Measurements from ENCODE around the gene OR1B1. TPM values are rescaled to one million over a fixed set of nuclear protein-coding genes. Genes with fewer than 3 reads are reported as not detected.
A peak's percentile ranks its signal among the peaks of the same experiment; 100 is the strongest.
"Not testable (repeated sequence)": the region's sequence is repeated elsewhere in the genome, so short reads cannot be mapped to it uniquely, and the experiment has no call there.

Gene OR1B1
- total and polyA plus RNA-seq, 4 donors: not detected

GRCh38 chr9:122606587-122606986 is 50.8 kb downstream of the OR1B1 start:
- Histone ChIP-seq H3K4me3 (ENCODE audit: low read depth in 1 of 3, low read length in 3 of 3) (no peak overlapping the region), H3K36me3 (ENCODE audit: control insufficient read depth in 4 of 4, insufficient read depth in 3 of 4, low read depth in 1 of 4, low read length in 3 of 4) (no peaks in the 10 kb centered on the region), H3K27me3 (ENCODE audit: control insufficient read depth in 4 of 4, insufficient read depth in 4 of 4, low read length in 3 of 4) (no peaks in the 10 kb centered on the region), H3K9me3 (ENCODE audit: control insufficient read depth in 4 of 4, low read length in 3 of 4) (no peaks in the 10 kb centered on the region), H3K27ac (ENCODE audit: low read depth in 1 of 2, low read length in 2 of 2) (no peak overlapping the region), H3K9ac (ENCODE audit: low read depth in 1 of 2, low read length in 2 of 2) (no peak overlapping the region), H3K4me1 (ENCODE audit: control insufficient read depth in 4 of 4, insufficient read depth in 4 of 4, low read length in 3 of 4) (no peaks in the 10 kb centered on the region)
- no peak for TF ChIP-seq FOXA1 (IDR thresholded peaks at IDR 0.05)
- no peak for TF ChIP-seq TAF1 (conservative IDR thresholded peaks at IDR 0.05)
- no peak for TF ChIP-seq YY1 (IDR thresholded peaks at IDR 0.05)
- no peak for TF ChIP-seq MAX (IDR thresholded peaks at IDR 0.05)
- TF ChIP-seq NR2F2 (IDR thresholded peaks at IDR 0.05): no peak
- no peak for TF ChIP-seq HNF4A (conservative IDR thresholded peaks at IDR 0.05)
- no peak for TF ChIP-seq EGR1 (IDR thresholded peaks at IDR 0.05; ENCODE audit: low read depth in 2 of 2)
- TF ChIP-seq GABPA (IDR thresholded peaks at IDR 0.05 in 1 of 2, conservative IDR thresholded peaks at IDR 0.05 in 1 of 2): no peak
- TF ChIP-seq SP1 (IDR thresholded peaks at IDR 0.05): no peak
- no peak for TF ChIP-seq RAD21 (IDR thresholded peaks at IDR 0.05)
- TF ChIP-seq RXRA (IDR thresholded peaks at IDR 0.05): no peak
- TF ChIP-seq ZBTB33 (IDR thresholded peaks at IDR 0.05): no peak
- DNase-seq (ENCODE audit: low spot score): no peak
- WGBS: 2% methylated on average over 1 of the region's 1 CpG

- 38% methylated on average over 1 of the region's 1 CpG for WGBS
- H3K36me3 ChIP-seq (ENCODE audit: control insufficient read depth in 4 of 4, insufficient read depth in 3 of 4, low read depth in 1 of 4, low read length in 3 of 4): no peaks in the 10 kb centered on the region
- no peak for TF ChIP-seq EGR1 (IDR thresholded peaks at IDR 0.05; ENCODE audit: low read depth in 2 of 2)
These were observed 51.7 kb downstream of the OR1B1 start for GRCh38 chr9:122605691-122606090.

GRCh38 chr9:122583284-122583683 is 74.1 kb downstream of the OR1B1 start, which contains the start of gene OR1L8:
OR1L8 (minus strand) TSS chr9:122583384; CDS start chr9:122568477, 14,907 bp downstream.
- H3K4me3 ChIP-seq (ENCODE audit: low read depth in 1 of 3, low read length in 3 of 3); H3K27ac ChIP-seq (ENCODE audit: low read depth in 1 of 2, low read length in 2 of 2); DNase-seq (ENCODE audit: low spot score); H3K36me3 ChIP-seq (ENCODE audit: control insufficient read depth in 4 of 4, insufficient read depth in 3 of 4, low read depth in 1 of 4, low read length in 3 of 4); H3K9me3 ChIP-seq (ENCODE audit: control insufficient read depth in 4 of 4, low read length in 3 of 4); H3K9ac ChIP-seq (ENCODE audit: low read depth in 1 of 2, low read length in 2 of 2); H3K4me1 ChIP-seq (ENCODE audit: control insufficient read depth in 4 of 4, insufficient read depth in 4 of 4, low read length in 3 of 4); H3K27me3 ChIP-seq (ENCODE audit: control insufficient read depth in 4 of 4, insufficient read depth in 4 of 4, low read length in 3 of 4): not testable (repeated sequence)
- 91% methylated on average over 8 of the region's 8 CpGs for WGBS

More at GRCh38 chr9:122605691-122606090, 51.7 kb downstream of the OR1B1 start:
- H3K27ac ChIP-seq (ENCODE audit: low read depth in 1 of 2, low read length in 2 of 2): no peak overlapping the region
- DNase-seq (ENCODE audit: low spot score): no peak
- no peak overlapping the region for H3K4me3 ChIP-seq (ENCODE audit: low read depth in 1 of 3, low read length in 3 of 3)
- H3K4me1 ChIP-seq (ENCODE audit: control insufficient read depth in 4 of 4, insufficient read depth in 4 of 4, low read length in 3 of 4): no peaks in the 10 kb centered on the region
- no peak overlapping the region for H3K9ac ChIP-seq (ENCODE audit: low read depth in 1 of 2, low read length in 2 of 2)
- H3K27me3 ChIP-seq (ENCODE audit: control insufficient read depth in 4 of 4, insufficient read depth in 4 of 4, low read length in 3 of 4): no peaks in the 10 kb centered on the region
- H3K9me3 ChIP-seq (ENCODE audit: control insufficient read depth in 4 of 4, low read length in 3 of 4): peaks cover 0 to under 1% (median 0%) of the 10 kb centered on the region in 4 donors

- WGBS: 82% methylated on average over 3 of the region's 3 CpGs
- Histone ChIP-seq H3K4me3 (ENCODE audit: low read depth in 1 of 3, low read length in 3 of 3) (no peak overlapping the region), H3K9ac (ENCODE audit: low read depth in 1 of 2, low read length in 2 of 2) (no peak overlapping the region), H3K36me3 (ENCODE audit: control insufficient read depth in 4 of 4, insufficient read depth in 3 of 4, low read depth in 1 of 4, low read length in 3 of 4) (no peaks in the 10 kb centered on the region), H3K9me3 (ENCODE audit: control insufficient read depth in 4 of 4, low read length in 3 of 4) (no peaks in the 10 kb centered on the region), H3K27me3 (ENCODE audit: control insufficient read depth in 4 of 4, insufficient read depth in 4 of 4, low read length in 3 of 4) (no peaks in the 10 kb centered on the region), H3K27ac (ENCODE audit: low read depth in 1 of 2, low read length in 2 of 2) (no peak overlapping the region), H3K4me1 (ENCODE audit: control insufficient read depth in 4 of 4, insufficient read depth in 4 of 4, low read length in 3 of 4) (no peaks in the 10 kb centered on the region)
- TF ChIP-seq FOXA1 (IDR thresholded peaks at IDR 0.05) (no peak), JUND (IDR thresholded peaks at IDR 0.05) (peak in 1 of 2 donors; percentile 33), HNF4A (conservative IDR thresholded peaks at IDR 0.05) (no peak), TAF1 (conservative IDR thresholded peaks at IDR 0.05) (no peak), RXRA (IDR thresholded peaks at IDR 0.05) (no peak)
- DNase-seq (ENCODE audit: low spot score): no peak
These were observed 77.1 kb downstream of the OR1B1 start for GRCh38 chr9:122580360-122580759.
